Activated naive CD8-positive, alpha-beta T cell treated with anti-CD3 and anti-CD28 coated beads, Interleukin-2, amount 10 ng/mL, durations not matched to agents 7 days and 5 days (primary cell): ENCODE results near the gene GALNT16. TPM values are rescaled to one million over a fixed set of nuclear protein-coding genes. Genes with fewer than 3 reads are reported as not detected.
A peak's percentile ranks its signal among the peaks of the same experiment; 100 is the strongest.
"Not testable (repeated sequence)": the region's sequence is repeated elsewhere in the genome, so short reads cannot be mapped to it uniquely, and the experiment has no call there.

ENCODE experiments used
- ATAC-seq: fragments of 150-1000 bp; cut with Tn5 transposase; one replicate; pipeline ENCODE4 v1.10.0; 2021; ENCODE audit warnings: low read depth, moderate library complexity
- POLR2A ChIA-PET: fragments of 350-600 bp; sonication (Branson Sonifier 250); formaldehyde crosslinking; loops from one replicate; lab custom pipeline; 2021; ENCODE audit warnings: antibody characterized with exemption; lab: Charles Lee
- DNase-seq: peaks from one replicate; pipeline ENCODE4 v3.0.0; 2021
- H3K27ac Mint-ChIP-seq: one replicate; pipeline ENCODE4 v1.8.0; 2022; ENCODE audit warnings: mild to moderate bottlenecking, mixed read lengths
- H3K27me3 Mint-ChIP-seq: one replicate; pipeline ENCODE4 v1.8.0; 2022; ENCODE audit warnings: mild to moderate bottlenecking, moderate library complexity, mixed read lengths
- H3K36me3 Mint-ChIP-seq: one replicate; pipeline ENCODE4 v1.8.0; 2021; ENCODE audit warnings: mild to moderate bottlenecking, mixed read lengths
- H3K4me1 Mint-ChIP-seq: one replicate; pipeline ENCODE4 v1.8.0; 2021; ENCODE audit warnings: mixed read lengths
- H3K4me3 Mint-ChIP-seq: one replicate; pipeline ENCODE4 v1.8.0; 2022; ENCODE audit warnings: mild to moderate bottlenecking, moderate library complexity, mixed read lengths
- H3K9me3 Mint-ChIP-seq: one replicate; pipeline ENCODE4 v1.8.0; 2021; ENCODE audit warnings: mixed read lengths
- total RNA-seq, 2 experiments: library from RNA; stranded (reverse); gene quantifications; one replicate each; pipeline ENCODE4 v1.2.3, GENCODE V29; 2021

GALNT16 gene
- total RNA-seq: not detected

- DNase-seq: peak; percentile 39
- peaks cover 69% of the 10 kb centered on the region for H3K27me3 Mint-ChIP-seq
- ATAC-seq: peak; percentile 13
Observed at GRCh38 chr14:69259527-69260189, at the start of gene GALNT16. Gene GALNT16, plus strand, starts transcription at chr14:69260158. Its CDS starts 133 bp downstream, at chr14:69260291.

GRCh38 chr14:69214393-69214792 is 45.6 kb upstream of the GALNT16 start:
- DNase-seq: no peak
- peaks cover 2% of the 10 kb centered on the region for H3K9me3 Mint-ChIP-seq
- H3K36me3 Mint-ChIP-seq: peaks cover 14% of the 10 kb centered on the region
- POLR2A ChIA-PET: no interaction called here
- H3K4me3 Mint-ChIP-seq: no peak overlapping the region
- H3K27ac Mint-ChIP-seq: no peak overlapping the region
- no peaks in the 10 kb centered on the region for H3K4me1 Mint-ChIP-seq
- H3K27me3 Mint-ChIP-seq: no peaks in the 10 kb centered on the region
- no peak for ATAC-seq

More at GRCh38 chr14:69259527-69260189, at the start of gene GALNT16:
- no peaks in the 10 kb centered on the region for H3K9me3 Mint-ChIP-seq
- no peak within 1 kb of the TSS for H3K27ac Mint-ChIP-seq
- POLR2A ChIA-PET: interaction anchor here (0.5 kb wide), 1 partner anchor 328 kb away, joined by 3 read pairs; no protein-coding TSS in a partner anchor
- no peaks in the 10 kb centered on the region for H3K36me3 Mint-ChIP-seq
- peak within 1 kb of the TSS; percentile 73 for H3K4me3 Mint-ChIP-seq
- H3K4me1 Mint-ChIP-seq: peaks cover 8% of the 10 kb centered on the region

GRCh38 chr14:69217663-69218062 is 42.3 kb upstream of the GALNT16 start:
- H3K4me1 Mint-ChIP-seq, H3K9me3 Mint-ChIP-seq, POLR2A ChIA-PET, H3K4me3 Mint-ChIP-seq, DNase-seq, ATAC-seq, H3K27me3 Mint-ChIP-seq, H3K27ac Mint-ChIP-seq: not testable (repeated sequence)
- H3K36me3 Mint-ChIP-seq: peaks cover 18% of the 10 kb centered on the region

- no peaks in the 10 kb centered on the region for H3K27me3 Mint-ChIP-seq
- no peak overlapping the region for H3K4me3 Mint-ChIP-seq
- H3K9me3 Mint-ChIP-seq: no peaks in the 10 kb centered on the region
- no peaks in the 10 kb centered on the region for H3K4me1 Mint-ChIP-seq
- DNase-seq (no peak), ATAC-seq (no peak)
- H3K36me3 Mint-ChIP-seq: peaks cover 5% of the 10 kb centered on the region
- POLR2A ChIA-PET: no interaction called here
- no peak overlapping the region for H3K27ac Mint-ChIP-seq
Observed at GRCh38 chr14:69224946-69225345, 35.0 kb upstream of the GALNT16 start.

GRCh38 chr14:69226178-69226577 is 33.8 kb upstream of the GALNT16 start:
- Mint-ChIP-seq H3K4me1 (no peaks in the 10 kb centered on the region), H3K4me3 (no peak overlapping the region), H3K9me3 (no peaks in the 10 kb centered on the region), H3K27ac (no peak overlapping the region), H3K27me3 (no peaks in the 10 kb centered on the region), H3K36me3 (peaks cover 5% of the 10 kb centered on the region)
- DNase-seq: no peak
- POLR2A ChIA-PET: no interaction called here
- ATAC-seq: no peak

- POLR2A ChIA-PET: no interaction called here
- no peaks in the 10 kb centered on the region for H3K4me1 Mint-ChIP-seq
- no peak overlapping the region for H3K4me3 Mint-ChIP-seq
- no peak overlapping the region for H3K27ac Mint-ChIP-seq
- H3K27me3 Mint-ChIP-seq: no peaks in the 10 kb centered on the region
- no peaks in the 10 kb centered on the region for H3K9me3 Mint-ChIP-seq
- ATAC-seq: no peak
- DNase-seq: no peak
- peaks cover 6% of the 10 kb centered on the region for H3K36me3 Mint-ChIP-seq
Observed at GRCh38 chr14:69226736-69227135, 33.2 kb upstream of the GALNT16 start.

- DNase-seq (no peak), ATAC-seq (no peak)
- Mint-ChIP-seq H3K27ac (no peak overlapping the region), H3K4me3 (no peak overlapping the region), H3K36me3 (peaks cover 4% of the 10 kb centered on the region), H3K9me3 (no peaks in the 10 kb centered on the region), H3K27me3 (no peaks in the 10 kb centered on the region), H3K4me1 (no peaks in the 10 kb centered on the region)
- POLR2A ChIA-PET: no interaction called here
Observed at GRCh38 chr14:69231486-69231885, 28.5 kb upstream of the GALNT16 start.

GRCh38 chr14:69232388-69232787 is 27.6 kb upstream of the GALNT16 start:
- Mint-ChIP-seq H3K4me3 (no peak overlapping the region), H3K9me3 (no peaks in the 10 kb centered on the region), H3K27ac (no peak overlapping the region), H3K27me3 (no peaks in the 10 kb centered on the region), H3K4me1 (no peaks in the 10 kb centered on the region), H3K36me3 (peaks cover 4% of the 10 kb centered on the region)
- POLR2A ChIA-PET: no interaction called here
- no peak for DNase-seq
- no peak for ATAC-seq

GRCh38 chr14:69234106-69234505 is 25.9 kb upstream of the GALNT16 start:
- Mint-ChIP-seq H3K36me3 (peaks cover 4% of the 10 kb centered on the region), H3K4me1 (no peaks in the 10 kb centered on the region), H3K27ac (no peak overlapping the region), H3K27me3 (no peaks in the 10 kb centered on the region), H3K9me3 (no peaks in the 10 kb centered on the region), H3K4me3 (no peak overlapping the region)
- no peak for DNase-seq
- POLR2A ChIA-PET: interaction anchor here (0.6 kb wide), 1 partner anchor 1246 kb away, joined by 4 read pairs; no protein-coding TSS in a partner anchor
- no peak for ATAC-seq

GRCh38 chr14:69235708-69236107 is 24.2 kb upstream of the GALNT16 start:
- Mint-ChIP-seq H3K4me3 (no peak overlapping the region), H3K4me1 (no peaks in the 10 kb centered on the region), H3K9me3 (no peaks in the 10 kb centered on the region), H3K27ac (no peak overlapping the region), H3K27me3 (no peaks in the 10 kb centered on the region), H3K36me3 (peaks cover 4% of the 10 kb centered on the region)
- DNase-seq (no peak), ATAC-seq (no peak)
- POLR2A ChIA-PET: no interaction called here

GRCh38 chr14:69237142-69237541 is 22.8 kb upstream of the GALNT16 start:
- no peak for ATAC-seq
- DNase-seq: no peak
- no peaks in the 10 kb centered on the region for H3K9me3 Mint-ChIP-seq
- no peaks in the 10 kb centered on the region for H3K27me3 Mint-ChIP-seq
- no peak overlapping the region for H3K27ac Mint-ChIP-seq
- H3K4me3 Mint-ChIP-seq: no peak overlapping the region
- peaks cover 3% of the 10 kb centered on the region for H3K36me3 Mint-ChIP-seq
- H3K4me1 Mint-ChIP-seq: peaks cover 2% of the 10 kb centered on the region
- POLR2A ChIA-PET: no interaction called here

- Mint-ChIP-seq H3K4me3 (no peak overlapping the region), H3K27me3 (no peaks in the 10 kb centered on the region), H3K27ac (no peak overlapping the region), H3K36me3 (peaks cover 3% of the 10 kb centered on the region), H3K4me1 (peaks cover 2% of the 10 kb centered on the region), H3K9me3 (no peaks in the 10 kb centered on the region)
- ATAC-seq: no peak
- no peak for DNase-seq
- POLR2A ChIA-PET: no interaction called here
Observed at GRCh38 chr14:69237584-69237983, 22.4 kb upstream of the GALNT16 start.

GRCh38 chr14:69238883-69239282 is 21.1 kb upstream of the GALNT16 start:
- DNase-seq: no peak
- Mint-ChIP-seq H3K4me1 (peaks cover 5% of the 10 kb centered on the region), H3K4me3 (no peak overlapping the region), H3K27ac (no peak overlapping the region), H3K27me3 (no peaks in the 10 kb centered on the region), H3K9me3 (no peaks in the 10 kb centered on the region), H3K36me3 (peaks cover 3% of the 10 kb centered on the region)
- POLR2A ChIA-PET: no interaction called here
- ATAC-seq: no peak

GRCh38 chr14:69240527-69241173 is 19.3 kb upstream of the GALNT16 start:
- Mint-ChIP-seq H3K27me3 (no peaks in the 10 kb centered on the region), H3K36me3 (peaks cover 3% of the 10 kb centered on the region), H3K4me3 (no peak overlapping the region), H3K27ac (no peak overlapping the region), H3K4me1 (peaks cover 5% of the 10 kb centered on the region), H3K9me3 (no peaks in the 10 kb centered on the region)
- POLR2A ChIA-PET: no interaction called here
- DNase-seq (no peak), ATAC-seq (no peak)
